GM12878 (cell line): ENCODE results near the gene AGPAT4. TPM values are rescaled to one million over a fixed set of nuclear protein-coding genes. Genes with fewer than 3 reads are reported as not detected.

ENCODE experiments used
- ATAC-seq: fragments of 200-7000 bp; cut with Tn5 transposase; 3 replicates; pipeline ENCODE4 v1.9.1; 2020; ENCODE audit warnings: mild to moderate bottlenecking, moderate library complexity
- BruUV-seq: library from RNA; stranded (reverse); fragments of 400-500 nt; replicated peaks from 2 replicates; lab custom pipeline; 2021; lab: Mats Ljungman, UMichigan
- CTCF ChIA-PET: fragments of 300-600 bp; sonication (Branson Sonifier 250); formaldehyde crosslinking; extraction: SDS; loops from one replicate; lab custom pipeline; 2021; ENCODE audit warnings: inconsistent platforms; lab: Yijun Ruan, JAX
- POLR2A ChIA-PET: fragments of 350-600 bp; formaldehyde crosslinking; extraction: SDS; loops from one replicate; lab custom pipeline; 2021; ENCODE audit warnings: inconsistent platforms; lab: Charles Lee
- RAD21 ChIA-PET: fragments of 300-600 bp; sonication (Branson Sonifier 250); formaldehyde crosslinking; loops from one replicate; lab custom pipeline; 2023; ENCODE audit warnings: antibody characterized with exemption; ENCODE audit not compliant: unreplicated experiment; lab: Charles Lee
- SMC1A ChIA-PET: fragments of 300-600 bp; sonication (Branson Sonifier 250); formaldehyde crosslinking; loops from one replicate; lab custom pipeline; 2023; ENCODE audit not compliant: unreplicated experiment, uncharacterized antibody; lab: Charles Lee
- DNase-seq: peaks from one replicate; pipeline ENCODE4 v3.0.0-alpha.2; 2011; ENCODE audit warnings: low read depth, low spot score
- FAIRE-seq: peaks from 3 replicates; lab custom pipeline; 2011; peaks lifted over from hg19 to GRCh38; lab: Jason Lieb, UNC
- H2AFZ ChIP-seq: 2 replicates; pipeline ENCODE4 v1.6.0; 2011; ENCODE audit warnings: low read depth, low read length, control low read depth; ENCODE audit not compliant: control insufficient read depth
- H3K27ac ChIP-seq: 2 replicates; pipeline ENCODE4 v1.5.1; 2011; ENCODE audit warnings: control low read depth; ENCODE audit not compliant: control insufficient read depth, insufficient read depth
- H3K27me3 ChIP-seq, 2 experiments: replicated peaks in 1 of 2; 2 replicates each; pipeline versions ENCODE4 v1.6.0 to v1.6.1; 2011; ENCODE audit warnings: low read length in 1 of 2; ENCODE audit not compliant: control insufficient read depth in 2 of 2, insufficient read depth in 2 of 2
- H3K36me3 ChIP-seq, 2 experiments: 2 replicates each; pipeline ENCODE4 v1.5.1; 2011; ENCODE audit warnings: low read length in 1 of 2; ENCODE audit not compliant: control insufficient read depth in 2 of 2, insufficient read depth in 2 of 2
- H3K4me1 ChIP-seq: 2 replicates; pipeline ENCODE4 v1.6.1; 2011; ENCODE audit warnings: mild to moderate bottlenecking, low read length, moderate library complexity, mixed read lengths; ENCODE audit not compliant: control insufficient read depth, insufficient read depth
- H3K4me2 ChIP-seq: 2 replicates; pipeline ENCODE4 v1.6.0; 2011; ENCODE audit warnings: control low read depth; ENCODE audit not compliant: control insufficient read depth, insufficient read depth
- H3K4me3 ChIP-seq: fragments of 200-600 bp; sonication (generic); 2 replicates; pipeline ENCODE4 v1.5.1; 2016
- H3K79me2 ChIP-seq: 2 replicates; pipeline ENCODE4 v1.6.0; 2011; ENCODE audit warnings: low read length; ENCODE audit not compliant: control insufficient read depth, insufficient read depth
- H3K9ac ChIP-seq: 2 replicates; pipeline ENCODE4 v1.8.0; 2011; ENCODE audit warnings: low read length, control low read depth, mixed read lengths; ENCODE audit not compliant: control insufficient read depth, insufficient read depth
- H3K9me3 ChIP-seq: replicated peaks from 3 replicates; pipeline ENCODE4 v1.5.1; 2011; ENCODE audit warnings: mild to moderate bottlenecking, low read length; ENCODE audit not compliant: control insufficient read depth, insufficient read depth
- H4K20me1 ChIP-seq: 2 replicates; pipeline ENCODE4 v1.6.0; 2011; ENCODE audit not compliant: control insufficient read depth, insufficient read depth
- BCL3 ChIP-seq: IDR thresholded peaks from 2 replicates; pipeline ENCODE4 v1.6.1; 2011; ENCODE audit warnings: borderline replicate concordance, low read depth, mild to moderate bottlenecking, moderate library complexity, low read length; ENCODE audit not compliant: insufficient read depth, poor library complexity, severe bottlenecking
- CHD1 ChIP-seq: IDR thresholded peaks from 2 replicates; pipeline ENCODE4 v1.6.1; 2012; ENCODE audit warnings: low read depth, low read length, improper control_type of control experiment
- DPF2 ChIP-seq: fragments of 450-650 bp; IDR thresholded peaks from 2 replicates; pipeline ENCODE4 v1.6.1; 2017; ENCODE audit warnings: mild to moderate bottlenecking
- EED ChIP-seq: sonication (generic); IDR thresholded peaks from 2 replicates; pipeline ENCODE4 v1.6.1; 2016; ENCODE audit warnings: antibody characterized with exemption, low read depth
- EZH2 ChIP-seq: IDR thresholded peaks from 2 replicates; pipeline ENCODE4 v1.6.1; 2012; ENCODE audit warnings: low read depth, mild to moderate bottlenecking, control low read depth, inconsistent platforms, low read length, borderline replicate concordance; ENCODE audit not compliant: control insufficient read depth
- MAX ChIP-seq: IDR thresholded peaks from 2 replicates; pipeline ENCODE4 v1.6.1; 2012; ENCODE audit warnings: low read depth, low read length, improper control_type of control experiment
- RELB ChIP-seq: fragments of 450-650 bp; IDR thresholded peaks from 2 replicates; pipeline ENCODE4 v1.6.1; 2017; ENCODE audit warnings: low read depth, mild to moderate bottlenecking, moderate library complexity
- STAT3 ChIP-seq: IDR thresholded peaks from 2 replicates; pipeline ENCODE4 v1.6.1; 2011; ENCODE audit warnings: low read depth, low read length, improper control_type of control experiment
- TBL1XR1 ChIP-seq: IDR thresholded peaks from 2 replicates; pipeline ENCODE4 v1.6.1; 2012; ENCODE audit warnings: low read depth, low read length, improper control_type of control experiment
- ZBTB11 ChIP-seq: fragments of 450-650 bp; formaldehyde crosslinking; IDR thresholded peaks from 2 replicates; pipeline ENCODE4 v1.5.0; 2022; ENCODE audit warnings: mild to moderate bottlenecking, missing genetic modification characterization
- ZNF24 ChIP-seq: fragments of 450-650 bp; IDR thresholded peaks from 2 replicates; pipeline ENCODE4 v1.6.1; 2017; ENCODE audit warnings: antibody characterized with exemption, mild to moderate bottlenecking
- WGBS: methylation state at CpG from one replicate; pipeline ENCODE4 v1.1.6; 2016; ENCODE audit warnings: low lambda C conversion rate; ENCODE audit not compliant: insufficient replicate concordance, insufficient coverage; ENCODE audit errors: missing lambda C conversion rate; 5-methylcytosine and 5-hydroxymethylcytosine counted together
- in situ Hi-C: fragments of 300-500 bp; cut with MboI; formaldehyde crosslinking; loops from 9 replicates; pipeline ENCODE4 v1.14.3; 2018; ENCODE audit warnings: mixed read lengths
- intact Hi-C: fragments of 100-400 bp; cut with micrococcal nuclease; formaldehyde crosslinking; loops from one replicate; pipeline ENCODE4 v1.14.2; 2022; ENCODE audit not compliant: unreplicated experiment
- polyA plus RNA-seq, 11 experiments: library from polyadenylated mRNA; depleted of rRNA in 4 of 11; unstranded in 6 of 11; stranded (reverse) in 5 of 11; fragments of >200 nt; fragmentation: Nextera tagmentation in 4 of 11; fragmentation: Illumina TruSeq in 1 of 11; extraction: Ambion mirVana in 4 of 11; extraction: Trizol in 1 of 11; gene quantifications; 1 replicate in 1 of 11; 2 replicates in 10 of 11; pipeline versions ENCODE4 v1.2.1 to v1.2.3, GENCODE V29; 2011 to 2016; ENCODE audit warnings: inconsistent platforms in 2 of 11, missing spikeins in 2 of 11, low read depth in 1 of 11
- total RNA-seq, 4 experiments: library from RNA; depleted of rRNA in 3 of 4; stranded (reverse); fragments of >200 nt in 3 of 4; fragmentation: Illumina TruSeq in 1 of 4; extraction: Trizol in 1 of 4; gene quantifications; 2 replicates each; pipeline versions ENCODE4 v1.2.1 to v1.2.3, GENCODE V29; 2013 to 2021

AGPAT4 gene
- total and polyA plus RNA-seq, 10 of the 15 experiments (the other 5 are each of a cell fraction or from before 2014, with no cell fraction given) = 0.34 to 2.2 (median 1.3) TPM

- intact Hi-C loops = no loop called here
- RAD21 ChIA-PET = no interaction called here
These were observed 137.2 kb downstream of the AGPAT4 start for GRCh38 chr6:161136655-161137054.

More at GRCh38 chr6:161136655-161137054, 137.2 kb downstream of the AGPAT4 start:
- in situ Hi-C loops = loop anchor here (25.0 kb wide), 1 partner anchor 226 kb away; no protein-coding TSS in a partner anchor
- Histone ChIP-seq H3K4me2 (no peak overlapping the region; the same call in 1 of the 2 replicates), H3K79me2 (no peaks in the 10 kb centered on the region), H3K36me3 (no peaks in the 10 kb centered on the region; a peak in 2 of 4 replicates), H3K4me3 (no peak overlapping the region), H2AFZ (no peak overlapping the region), H3K9ac (no peak overlapping the region), H4K20me1 (no peaks in the 10 kb centered on the region), H3K9me3 (no peaks in the 10 kb centered on the region)
- ChIA-PET POLR2A (no interaction called here), SMC1A (no interaction called here)
- 92% methylated on average over 11 of the region's 11 CpGs for WGBS
- no TSS peak for BruUV-seq
- TF ChIP-seq MAX (no peak), RELB (no peak), TBL1XR1 (no peak), ZBTB11 (CRISPR knock-in tag) (no peak), CHD1 (no peak), BCL3 (no peak), EED (no peak), EZH2 (no peak), ZNF24 (no peak), DPF2 (no peak), STAT3 (no peak)
- TF ChIP-seq, all 136 proteins: peak for 0
- CTCF ChIA-PET = no interaction called here
- ATAC-seq (no peak), FAIRE-seq (no peak), DNase-seq (no peak)
- Histone ChIP-seq H3K4me1 (peaks cover 13% of the 10 kb centered on the region), H3K27ac (no peak overlapping the region), H3K27me3 (no peaks in the 10 kb centered on the region)
